Karpas-422 (cell line): Measurements from ENCODE around the gene SIVA1. TPM values are rescaled to one million over a fixed set of nuclear protein-coding genes. Genes with fewer than 3 reads are reported as not detected.

Experiments
- DNase-seq: peaks from one replicate; pipeline ENCODE4 v3.0.0-alpha.2; 2015
- H2AFZ ChIP-seq: fragments of 200-600 bp; sonication (generic); 2 replicates; pipeline ENCODE4 v1.6.1; 2014; ENCODE audit warnings: antibody characterized with exemption, low read length, mixed read lengths
- H3K27ac ChIP-seq: fragments of 200-600 bp; sonication (generic); 2 replicates; pipeline ENCODE4 v1.5.1; 2014; ENCODE audit warnings: mild to moderate bottlenecking, low read length, moderate library complexity
- H3K27me3 ChIP-seq: fragments of 200-600 bp; sonication (generic); 2 replicates; pipeline ENCODE4 v1.6.1; 2014; ENCODE audit warnings: low read length, mixed read lengths
- H3K36me3 ChIP-seq: fragments of 200-600 bp; sonication (generic); 2 replicates; pipeline ENCODE4 v1.6.1; 2014; ENCODE audit warnings: low read length, mixed read lengths; ENCODE audit not compliant: insufficient read depth
- H3K4me1 ChIP-seq: fragments of 200-600 bp; sonication (generic); 2 replicates; pipeline ENCODE4 v1.6.1; 2014; ENCODE audit warnings: mild to moderate bottlenecking, low read length, mixed read lengths
- H3K4me2 ChIP-seq: fragments of 200-600 bp; sonication (generic); 2 replicates; pipeline ENCODE4 v1.6.1; 2014; ENCODE audit warnings: low read length, low read depth, mild to moderate bottlenecking; ENCODE audit not compliant: poor library complexity, severe bottlenecking
- H3K4me3 ChIP-seq: fragments of 200-600 bp; sonication (generic); 2 replicates; pipeline ENCODE4 v1.5.1; 2014; ENCODE audit warnings: mild to moderate bottlenecking, antibody characterized with exemption, low read length, mixed read lengths
- H3K79me2 ChIP-seq: fragments of 200-600 bp; sonication (generic); 2 replicates; pipeline ENCODE4 v1.6.1; 2014; ENCODE audit warnings: mild to moderate bottlenecking, low read length, mixed read lengths
- H3K9ac ChIP-seq: fragments of 200-600 bp; sonication (generic); 2 replicates; pipeline ENCODE4 v1.6.0; 2014; ENCODE audit warnings: low read length
- H3K9me2 ChIP-seq: fragments of 200-600 bp; sonication (generic), shearing (Covaris generic); replicated peaks from 2 replicates; pipeline ENCODE4 v1.6.0; 2014; ENCODE audit warnings: mild to moderate bottlenecking, low read length, moderate library complexity; ENCODE audit not compliant: insufficient read depth
- H3K9me3 ChIP-seq: fragments of 300-700, 200-600 bp; sonication (generic); 2 replicates; pipeline ENCODE4 v1.6.1; 2014; ENCODE audit warnings: low read length, mixed read lengths
- H4K20me1 ChIP-seq: fragments of 200-600 bp; sonication (generic); 2 replicates; pipeline ENCODE4 v1.6.1; 2014; ENCODE audit warnings: mild to moderate bottlenecking, antibody characterized with exemption, low read length, low read depth; ENCODE audit not compliant: insufficient read depth
- total RNA-seq: library from RNA; depleted of rRNA; stranded (reverse); fragments of >200 nt; shearing (Covaris generic); gene quantifications from 2 replicates; pipeline ENCODE4 v1.2.3, GENCODE V29; 2014; ENCODE audit warnings: low replicate concordance

The SIVA1 gene
- total RNA-seq, 1 experiment from 2014 or later = 68.1 TPM

DNA sequence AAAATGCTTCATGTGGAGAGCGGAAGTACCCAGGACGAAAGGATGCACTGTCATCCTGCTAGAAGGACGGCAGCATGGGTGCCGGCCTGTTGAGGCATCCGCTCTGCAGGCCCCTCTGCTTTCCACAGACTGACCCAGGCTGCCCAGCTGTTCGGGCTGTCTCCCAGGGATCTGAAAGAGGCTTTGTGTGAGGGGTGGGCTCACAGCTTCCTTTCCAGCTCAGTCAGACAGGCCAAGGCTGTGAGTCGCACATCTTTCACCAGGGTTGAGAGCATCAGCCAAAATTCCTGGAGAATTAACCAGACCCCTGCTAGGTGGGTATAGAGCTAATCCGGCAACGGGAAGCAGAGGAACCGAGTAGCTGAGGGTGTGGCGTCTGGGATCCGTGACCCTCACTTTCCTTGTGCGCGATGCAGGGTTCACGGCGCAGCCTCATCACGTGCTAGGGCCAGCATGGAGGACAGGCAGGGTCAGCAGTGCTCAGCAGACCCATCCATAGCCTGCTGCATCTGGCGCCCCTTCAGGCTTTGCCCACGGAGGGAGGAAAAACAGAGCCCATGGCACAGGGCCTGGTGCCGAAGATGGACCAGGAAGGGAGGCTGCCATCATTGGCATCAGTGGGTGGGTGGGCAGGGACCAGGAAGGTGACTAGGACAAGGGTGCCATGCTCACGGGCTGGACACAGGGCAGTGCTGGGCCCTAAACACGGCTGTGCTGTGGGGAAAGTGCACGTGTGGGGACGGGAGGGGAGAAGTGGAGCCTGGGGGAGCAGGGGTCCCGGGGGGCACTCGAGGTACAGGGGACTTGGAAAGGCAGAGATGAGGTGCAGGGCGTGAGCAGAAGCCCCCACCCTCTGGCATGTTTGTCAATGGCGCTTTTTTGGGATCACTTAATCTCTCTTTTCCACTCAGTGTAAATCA lies 9.2 kb upstream of the SIVA1 start:
- Histone ChIP-seq H3K4me3 (no peak overlapping the region), H3K9me2 (no peaks in the 10 kb centered on the region)

DNA sequence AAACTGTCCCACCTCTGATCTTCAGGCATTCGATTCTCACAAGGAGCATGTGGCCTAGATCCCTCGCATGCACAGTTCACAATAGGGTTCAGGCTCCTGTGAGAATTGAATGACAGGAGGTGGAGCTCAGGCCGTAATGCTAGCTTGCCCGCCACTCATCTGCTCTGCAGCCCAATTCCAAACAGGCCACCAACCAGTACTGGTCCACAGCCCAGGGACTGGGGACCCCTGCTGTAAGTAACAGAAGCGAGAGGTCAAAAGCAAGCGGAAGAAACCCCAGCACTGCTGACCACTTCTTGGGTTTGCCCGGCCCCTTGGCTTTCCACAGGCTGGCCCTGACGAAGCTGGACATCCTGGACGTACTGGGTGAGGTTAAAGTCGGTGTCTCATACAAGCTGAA lies 8.5 kb upstream of the SIVA1 start:
- Histone ChIP-seq H3K79me2 (no peaks in the 10 kb centered on the region), H3K4me1 (no peaks in the 10 kb centered on the region), H2AFZ (no peak overlapping the region), H3K9me2 (no peaks in the 10 kb centered on the region), H3K27ac (no peak overlapping the region), H4K20me1 (peaks cover 11% of the 10 kb centered on the region; the same call in 1 of the 2 replicates), H3K9ac (no peak overlapping the region), H3K4me2 (no peak overlapping the region), H3K27me3 (no peaks in the 10 kb centered on the region), H3K36me3 (no peaks in the 10 kb centered on the region), H3K4me3 (no peak overlapping the region), H3K9me3 (no peaks in the 10 kb centered on the region)
- DNase-seq = no peak

More for the DNA sequence above, 9.2 kb upstream of the SIVA1 start:
- Histone ChIP-seq H3K27me3 (no peaks in the 10 kb centered on the region), H3K9me3 (no peaks in the 10 kb centered on the region), H3K79me2 (no peaks in the 10 kb centered on the region), H2AFZ (no peak overlapping the region), H4K20me1 (peaks cover 11% of the 10 kb centered on the region; the same call in 1 of the 2 replicates), H3K36me3 (no peaks in the 10 kb centered on the region), H3K4me1 (no peaks in the 10 kb centered on the region), H3K9ac (no peak overlapping the region), H3K27ac (no peak overlapping the region), H3K4me2 (no peak overlapping the region)
- no peak for DNase-seq

DNA sequence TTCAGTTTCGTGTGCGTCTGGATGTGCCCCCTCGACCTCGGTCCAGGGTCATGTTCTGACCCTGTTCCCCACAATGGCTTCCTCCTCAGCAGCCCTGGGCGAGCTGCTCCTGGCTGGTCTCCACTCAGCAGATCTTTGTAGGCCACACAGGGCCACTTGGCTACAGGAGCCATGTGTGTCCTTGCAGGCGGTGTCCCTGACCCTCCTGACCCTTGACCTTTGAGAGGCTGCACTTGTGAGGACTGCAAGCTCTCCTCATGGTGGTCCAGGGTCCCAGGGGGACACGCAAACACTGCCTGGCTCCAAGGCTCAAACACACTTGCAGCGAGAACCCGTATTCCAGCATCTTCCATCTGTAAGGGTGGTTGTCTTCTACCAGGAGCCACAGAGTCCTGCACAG lies 7.5 kb upstream of the SIVA1 start:
- Histone ChIP-seq H3K27me3 (no peaks in the 10 kb centered on the region), H3K4me3 (no peak overlapping the region), H2AFZ (no peak overlapping the region), H3K9ac (no peak overlapping the region), H3K9me3 (no peaks in the 10 kb centered on the region), H3K4me2 (no peak overlapping the region), H3K9me2 (no peaks in the 10 kb centered on the region), H3K36me3 (no peaks in the 10 kb centered on the region), H4K20me1 (peaks cover 11% of the 10 kb centered on the region; the same call in 1 of the 2 replicates), H3K79me2 (no peaks in the 10 kb centered on the region), H3K4me1 (no peaks in the 10 kb centered on the region), H3K27ac (no peak overlapping the region)
- DNase-seq = no peak

DNA sequence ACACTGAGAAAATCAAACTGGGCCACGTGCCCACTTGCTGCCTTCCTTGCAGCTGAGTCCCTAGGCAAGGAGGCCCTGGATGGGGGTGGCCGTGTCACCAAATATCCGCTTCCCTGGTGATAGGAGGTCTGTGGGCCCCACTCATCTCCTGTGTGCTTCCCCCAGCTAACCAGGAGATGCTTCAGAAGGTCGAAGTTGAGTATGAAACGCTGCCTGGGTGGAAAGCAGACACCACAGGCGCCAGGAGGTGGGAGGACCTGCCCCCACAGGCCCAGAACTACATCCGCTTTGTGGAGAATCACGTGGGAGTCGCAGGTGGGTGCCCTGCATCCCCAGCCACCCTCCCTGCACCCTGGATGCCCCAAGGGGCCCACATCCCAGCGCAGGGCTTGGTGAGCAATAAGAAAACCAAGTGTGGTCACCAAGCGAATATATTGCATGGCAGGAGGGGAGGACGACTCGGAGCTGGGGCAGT lies 6.8 kb upstream of the SIVA1 start:
- H3K4me1 ChIP-seq = no peaks in the 10 kb centered on the region
- H3K4me2 ChIP-seq = no peak overlapping the region
- DNase-seq = no peak
- no peaks in the 10 kb centered on the region for H3K79me2 ChIP-seq
- H3K9ac ChIP-seq = 0 out of 2 replicates have a peak overlapping the region, but pooled peaks have one; percentile 14
- H4K20me1 ChIP-seq = peaks cover 7% of the 10 kb centered on the region; the same call in 1 of the 2 replicates
- no peak overlapping the region for H3K4me3 ChIP-seq
- H3K36me3 ChIP-seq = no peaks in the 10 kb centered on the region
- no peaks in the 10 kb centered on the region for H3K27me3 ChIP-seq
- no peak overlapping the region for H3K27ac ChIP-seq
- no peaks in the 10 kb centered on the region for H3K9me3 ChIP-seq
- no peak overlapping the region for H2AFZ ChIP-seq
- H3K9me2 ChIP-seq = no peaks in the 10 kb centered on the region

DNA sequence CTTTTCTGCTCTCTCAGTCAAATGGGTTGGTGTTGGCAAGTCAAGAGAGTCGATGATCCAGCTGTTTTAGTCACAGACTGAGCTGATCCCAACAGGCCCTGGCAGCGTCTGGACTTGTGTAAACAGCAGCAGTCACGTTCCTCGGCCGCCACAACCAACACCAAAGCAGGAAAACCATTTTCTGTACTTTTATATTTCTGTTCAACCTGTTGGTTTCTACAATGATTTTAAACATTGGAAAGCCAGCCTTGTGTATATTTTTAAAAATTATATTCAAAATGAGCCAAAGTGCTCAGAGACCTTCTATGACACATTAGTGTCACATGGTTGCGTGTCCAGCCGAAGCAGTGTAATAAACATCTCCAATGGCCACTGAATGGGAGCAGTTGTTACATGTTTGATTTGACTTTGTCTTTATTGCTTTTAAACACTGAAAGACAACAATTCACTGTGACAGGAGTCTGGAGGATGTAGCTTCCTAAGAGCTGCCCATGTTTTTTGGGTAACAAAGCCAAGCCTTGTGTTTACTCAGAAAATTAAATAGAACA lies 5.9 kb upstream of the SIVA1 start:
- Histone ChIP-seq H3K9me3 (no peaks in the 10 kb centered on the region), H3K4me2 (no peak overlapping the region), H3K4me1 (peaks cover 1% of the 10 kb centered on the region), H3K36me3 (no peaks in the 10 kb centered on the region), H3K27me3 (no peaks in the 10 kb centered on the region), H3K27ac (no peak overlapping the region), H3K9me2 (no peaks in the 10 kb centered on the region), H3K4me3 (no peak overlapping the region), H3K79me2 (no peaks in the 10 kb centered on the region), H2AFZ (no peak overlapping the region), H4K20me1 (peaks cover 7% of the 10 kb centered on the region; the same call in 1 of the 2 replicates), H3K9ac (no peak overlapping the region)
- no peak for DNase-seq

DNA sequence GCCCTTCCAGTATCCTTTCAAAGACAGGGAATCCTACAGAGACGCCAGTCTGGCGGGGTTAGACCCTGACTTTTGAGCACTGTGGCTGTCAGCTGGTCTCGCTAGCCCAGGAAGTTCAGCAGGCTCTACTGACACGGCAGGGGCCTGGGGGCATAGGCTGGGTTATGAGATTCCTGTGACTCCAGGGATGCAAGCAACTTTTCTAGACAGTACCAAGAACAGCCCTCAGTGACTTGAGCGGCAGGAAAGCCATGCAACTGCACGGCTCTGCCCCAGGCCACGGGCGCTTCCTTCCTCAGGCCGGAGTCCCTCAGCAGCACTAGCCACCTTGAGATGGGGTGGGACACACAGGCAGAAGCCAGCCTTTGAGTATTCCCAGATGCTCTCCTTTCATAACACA lies 5.1 kb upstream of the SIVA1 start:
- no peaks in the 10 kb centered on the region for H3K9me2 ChIP-seq
- H3K36me3 ChIP-seq = no peaks in the 10 kb centered on the region
- no peak overlapping the region for H3K9ac ChIP-seq
- H3K4me1 ChIP-seq = peaks cover 5% of the 10 kb centered on the region
- DNase-seq = no peak
- no peaks in the 10 kb centered on the region for H3K27me3 ChIP-seq
- H2AFZ ChIP-seq = no peak overlapping the region
- no peaks in the 10 kb centered on the region for H3K79me2 ChIP-seq
- H3K4me2 ChIP-seq = no peak overlapping the region
- H3K4me3 ChIP-seq = no peak overlapping the region
- no peaks in the 10 kb centered on the region for H3K9me3 ChIP-seq
- H4K20me1 ChIP-seq = no peaks in the 10 kb centered on the region
- H3K27ac ChIP-seq = no peak overlapping the region

DNA sequence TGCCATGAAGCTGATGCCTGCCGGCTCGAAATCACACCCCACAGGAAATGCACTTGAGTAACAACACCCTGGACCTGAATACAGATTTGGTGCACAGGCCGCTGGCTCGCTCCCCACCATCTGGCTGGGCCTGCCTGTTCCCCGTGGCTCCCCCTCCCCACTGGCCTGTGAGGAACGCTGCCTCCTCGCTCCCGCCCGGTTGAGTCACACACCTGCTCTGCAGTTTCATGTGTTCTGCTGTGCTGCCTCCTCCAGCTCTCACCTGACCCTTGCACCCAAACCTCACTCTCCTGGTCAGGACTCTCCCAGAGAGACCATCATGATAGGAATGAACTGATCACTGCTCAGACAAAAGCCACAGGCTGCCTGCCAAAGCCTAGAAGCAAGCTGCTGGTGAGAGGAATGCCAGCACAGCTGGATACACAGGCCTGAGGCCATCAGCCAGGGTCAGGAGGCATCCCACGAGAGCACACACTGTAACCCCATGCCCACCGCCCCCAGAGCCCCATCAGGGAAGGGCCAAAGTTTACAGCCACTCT lies 3.8 kb upstream of the SIVA1 start:
- peaks cover 11% of the 10 kb centered on the region for H3K4me1 ChIP-seq
- H3K79me2 ChIP-seq = peaks cover 12% of the 10 kb centered on the region
- H3K27ac ChIP-seq = no peak overlapping the region
- no peaks in the 10 kb centered on the region for H3K9me3 ChIP-seq
- no peak overlapping the region for H3K4me3 ChIP-seq
- peaks cover 8% of the 10 kb centered on the region for H4K20me1 ChIP-seq
- no peaks in the 10 kb centered on the region for H3K36me3 ChIP-seq
- no peaks in the 10 kb centered on the region for H3K9me2 ChIP-seq
- no peak for DNase-seq
- H3K27me3 ChIP-seq = no peaks in the 10 kb centered on the region
- H3K9ac ChIP-seq = no peak overlapping the region
- H2AFZ ChIP-seq = no peak overlapping the region
- H3K4me2 ChIP-seq = no peak overlapping the region

DNA sequence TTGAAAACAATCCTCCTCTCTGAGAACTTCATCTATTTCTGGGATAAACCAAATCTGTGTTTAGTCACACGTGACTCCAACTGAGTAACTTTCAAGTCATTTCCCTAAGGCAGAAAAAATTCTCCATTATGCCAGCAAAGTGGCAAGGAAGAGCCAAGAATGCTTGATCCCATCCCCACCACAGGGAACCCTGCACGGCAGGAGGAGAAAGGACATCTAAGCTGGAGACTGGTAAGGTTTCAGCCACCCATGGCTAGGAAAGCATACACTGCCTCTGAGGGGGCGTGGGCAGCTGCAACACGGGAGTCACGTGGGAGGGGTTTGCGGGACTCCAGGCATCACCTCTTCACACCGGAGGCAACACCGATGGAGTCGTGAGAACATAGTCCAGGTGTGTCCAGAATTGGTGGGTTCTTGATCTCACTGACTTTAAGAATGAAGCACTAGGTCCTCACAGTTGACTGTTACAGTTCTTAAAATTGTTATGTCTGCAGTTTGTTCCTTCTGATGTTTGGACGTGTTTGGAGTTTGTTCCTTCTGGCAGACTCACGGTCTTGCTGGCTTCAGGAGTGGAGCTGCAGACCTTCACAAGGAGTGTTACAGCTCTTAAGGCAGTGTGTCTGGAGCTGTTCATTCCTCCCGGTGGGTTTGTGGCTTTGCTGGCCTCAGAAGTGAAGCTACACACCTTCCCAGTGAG lies 2.7 kb upstream of the SIVA1 start:
- Histone ChIP-seq H3K36me3 (no peaks in the 10 kb centered on the region), H4K20me1 (peaks cover 18% of the 10 kb centered on the region), H3K9ac (no peak overlapping the region), H3K4me3 (no peak overlapping the region), H3K79me2 (peaks cover 22% of the 10 kb centered on the region), H3K27me3 (no peaks in the 10 kb centered on the region), H3K9me3 (no peaks in the 10 kb centered on the region), H3K9me2 (no peaks in the 10 kb centered on the region), H3K4me2 (no peak overlapping the region), H3K27ac (no peak overlapping the region), H3K4me1 (peaks cover 20% of the 10 kb centered on the region), H2AFZ (no peak overlapping the region)
- no peak for DNase-seq
